Measurements from ENCODE around the gene GINS1.

The GINS1 gene

DNA sequence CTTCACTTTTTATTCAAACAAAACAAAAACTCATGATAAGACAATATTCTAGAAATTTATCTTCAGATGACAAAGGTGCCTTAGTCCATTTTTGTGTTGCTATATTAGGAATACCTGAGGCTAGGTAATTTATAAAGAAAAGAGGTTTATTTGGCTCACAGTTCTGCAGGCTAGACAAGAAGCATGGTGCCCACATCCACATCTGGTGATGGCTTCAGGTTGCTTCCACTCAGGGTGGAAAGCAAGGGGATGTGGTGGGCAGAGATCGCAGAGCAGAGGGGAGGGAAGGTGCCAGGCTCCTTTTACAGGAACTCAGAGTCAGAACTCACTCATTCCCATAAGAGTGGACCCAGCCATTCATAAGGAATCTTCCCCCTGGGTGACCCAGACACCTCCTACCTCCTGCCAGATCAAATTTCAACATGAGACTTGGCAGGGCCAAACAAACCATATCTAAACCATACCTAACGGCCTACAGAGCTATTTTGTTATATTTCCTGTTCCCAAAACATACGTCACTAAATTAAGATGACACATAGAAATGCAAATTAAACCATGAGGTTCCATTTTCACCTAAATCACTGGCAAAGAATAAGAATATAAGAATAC, 43.2 kb upstream of the GINS1 start:
- H3K4me3 ChIP-seq (ENCODE audit: low read depth in 1 of 2, low read length in 2 of 2), result no peak overlapping the region
- peaks cover 20% of the 10 kb centered on the region for H4K20me1 ChIP-seq (ENCODE audit: insufficient read depth, low read length)
- H2AFZ ChIP-seq (ENCODE audit: low read depth, low read length), result no peak overlapping the region
- ATAC-seq (ENCODE audit: insufficient read depth, low read depth), result no peak
- TF ChIP-seq, protein P1, sequence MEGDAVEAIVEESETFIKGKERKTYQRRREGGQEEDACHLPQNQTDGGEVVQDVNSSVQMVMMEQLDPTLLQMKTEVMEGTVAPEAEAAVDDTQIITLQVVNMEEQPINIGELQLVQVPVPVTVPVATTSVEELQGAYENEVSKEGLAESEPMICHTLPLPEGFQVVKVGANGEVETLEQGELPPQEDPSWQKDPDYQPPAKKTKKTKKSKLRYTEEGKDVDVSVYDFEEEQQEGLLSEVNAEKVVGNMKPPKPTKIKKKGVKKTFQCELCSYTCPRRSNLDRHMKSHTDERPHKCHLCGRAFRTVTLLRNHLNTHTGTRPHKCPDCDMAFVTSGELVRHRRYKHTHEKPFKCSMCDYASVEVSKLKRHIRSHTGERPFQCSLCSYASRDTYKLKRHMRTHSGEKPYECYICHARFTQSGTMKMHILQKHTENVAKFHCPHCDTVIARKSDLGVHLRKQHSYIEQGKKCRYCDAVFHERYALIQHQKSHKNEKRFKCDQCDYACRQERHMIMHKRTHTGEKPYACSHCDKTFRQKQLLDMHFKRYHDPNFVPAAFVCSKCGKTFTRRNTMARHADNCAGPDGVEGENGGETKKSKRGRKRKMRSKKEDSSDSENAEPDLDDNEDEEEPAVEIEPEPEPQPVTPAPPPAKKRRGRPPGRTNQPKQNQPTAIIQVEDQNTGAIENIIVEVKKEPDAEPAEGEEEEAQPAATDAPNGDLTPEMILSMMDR (IDR thresholded peaks at IDR 0.05; ENCODE audit: borderline replicate concordance, extremely low read depth, low read length, poor library complexity, severe bottlenecking), result no peak
- no peak for TF ChIP-seq EZH2 (IDR thresholded peaks at IDR 0.05; ENCODE audit: borderline replicate concordance, low read depth, low read length, severe bottlenecking)
- H3K27ac ChIP-seq (ENCODE audit: low read length), result no peak overlapping the region
- no peaks in the 10 kb centered on the region for H3K27me3 ChIP-seq (ENCODE audit: insufficient read depth, low read length, poor library complexity)
- no peaks in the 10 kb centered on the region for H3K9me3 ChIP-seq (ENCODE audit: insufficient read depth, low read length, severe bottlenecking)
- H3K4me1 ChIP-seq (ENCODE audit: insufficient read depth, low read length), result no peaks in the 10 kb centered on the region; the same call in 1 of the 2 replicates
- H3K36me3 ChIP-seq (ENCODE audit: insufficient read depth, low read length), result 0 out of 2 replicates have a peak, but pooled peaks cover 3% of the 10 kb centered on the region
- H3K4me2 ChIP-seq (ENCODE audit: insufficient read depth, low read length), result no peak overlapping the region
- no peak for DNase-seq
- no peak overlapping the region for H3K9ac ChIP-seq (ENCODE audit: low read depth, low read length)
- peaks cover 96% of the 10 kb centered on the region for H3K79me2 ChIP-seq (ENCODE audit: insufficient read depth, low read length)

DNA sequence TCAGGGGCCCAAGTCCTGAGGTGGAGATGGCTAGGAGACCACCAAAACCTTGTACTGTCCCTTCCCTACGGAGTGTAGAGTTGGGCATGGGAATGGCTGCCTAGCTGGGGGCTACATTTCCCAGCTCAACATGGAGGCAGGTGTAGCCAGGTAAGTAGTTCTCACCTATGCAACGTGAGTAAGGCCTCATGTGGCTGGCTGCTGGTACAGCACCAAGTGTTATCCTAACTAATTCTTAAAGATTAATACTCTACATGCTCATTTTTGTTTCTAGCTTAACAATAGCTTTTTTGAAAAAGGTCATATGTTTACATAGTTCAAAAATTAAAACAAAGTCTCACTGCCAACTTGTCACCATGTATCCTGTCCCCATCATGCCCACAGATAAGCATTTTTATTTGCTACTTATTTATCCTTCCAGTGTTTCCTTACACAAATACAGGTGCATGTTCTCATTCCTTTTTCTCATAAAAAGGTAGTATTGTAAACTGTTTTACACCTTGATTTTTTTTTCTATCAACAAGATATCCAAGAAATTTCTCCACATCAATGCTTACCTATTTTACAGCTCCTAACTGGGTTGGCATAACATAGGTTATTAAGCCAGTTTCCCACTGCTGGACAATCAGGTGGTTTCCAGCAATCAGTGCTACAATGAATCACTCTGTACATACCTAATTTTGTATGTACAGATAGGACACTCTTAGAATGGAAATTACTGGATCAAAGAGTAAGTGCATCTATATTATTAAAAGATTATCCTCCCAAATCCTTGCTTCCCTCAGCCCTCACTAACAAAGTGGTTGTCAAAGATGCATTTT, 42.4 kb upstream of the GINS1 start:
- no peak for DNase-seq
- ATAC-seq (ENCODE audit: insufficient read depth, low read depth), result no peak
- H3K27me3 ChIP-seq (ENCODE audit: insufficient read depth, low read length, poor library complexity), result no peaks in the 10 kb centered on the region
- H3K9ac ChIP-seq (ENCODE audit: low read depth, low read length), result no peak overlapping the region
- no peak for TF ChIP-seq EZH2 (IDR thresholded peaks at IDR 0.05; ENCODE audit: borderline replicate concordance, low read depth, low read length, severe bottlenecking)
- TF ChIP-seq, protein P1 (IDR thresholded peaks at IDR 0.05; ENCODE audit: borderline replicate concordance, extremely low read depth, low read length, poor library complexity, severe bottlenecking), result no peak
- peaks cover 97% of the 10 kb centered on the region for H3K79me2 ChIP-seq (ENCODE audit: insufficient read depth, low read length)
- no peak overlapping the region for H3K27ac ChIP-seq (ENCODE audit: low read length)
- H3K4me3 ChIP-seq (ENCODE audit: low read depth in 1 of 2, low read length in 2 of 2), result no peak overlapping the region
- no peak overlapping the region for H3K4me2 ChIP-seq (ENCODE audit: insufficient read depth, low read length)
- H3K36me3 ChIP-seq (ENCODE audit: insufficient read depth, low read length), result peaks cover 3% of the 10 kb centered on the region; the same call in 1 of the 2 replicates
- H3K4me1 ChIP-seq (ENCODE audit: insufficient read depth, low read length), result no peaks in the 10 kb centered on the region; the same call in 1 of the 2 replicates
- no peaks in the 10 kb centered on the region for H3K9me3 ChIP-seq (ENCODE audit: insufficient read depth, low read length, severe bottlenecking)
- H4K20me1 ChIP-seq (ENCODE audit: insufficient read depth, low read length), result peaks cover 24% of the 10 kb centered on the region
- no peak overlapping the region for H2AFZ ChIP-seq (ENCODE audit: low read depth, low read length)

DNA sequence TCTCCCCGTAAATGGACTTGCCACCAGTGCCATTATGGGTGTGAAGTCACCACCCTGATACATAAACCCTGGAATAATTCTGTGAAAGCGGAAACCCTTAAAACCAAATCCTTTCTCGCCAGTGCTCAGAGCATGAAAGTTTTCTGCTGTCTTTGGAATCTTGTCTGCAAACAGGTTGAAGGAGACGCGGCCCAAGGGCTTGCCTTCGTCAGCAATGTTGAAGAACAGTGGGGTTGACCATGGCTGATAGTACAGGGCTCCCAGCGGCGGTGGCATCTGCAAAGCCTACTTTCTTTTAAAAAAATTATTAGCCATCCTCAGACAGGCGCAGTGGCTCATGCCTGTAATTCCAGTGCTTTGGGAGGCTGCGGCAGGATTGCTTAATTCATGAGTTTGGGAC, 38.9 kb upstream of the GINS1 start:
- TF ChIP-seq EZH2 (IDR thresholded peaks at IDR 0.05; ENCODE audit: borderline replicate concordance, low read depth, low read length, severe bottlenecking), result no peak
- TF ChIP-seq, protein P1 (IDR thresholded peaks at IDR 0.05; ENCODE audit: borderline replicate concordance, extremely low read depth, low read length, poor library complexity, severe bottlenecking), result no peak
- Histone ChIP-seq H3K79me2 (ENCODE audit: insufficient read depth, low read length) (peaks cover 99% of the 10 kb centered on the region), H3K27me3 (ENCODE audit: insufficient read depth, low read length, poor library complexity) (no peaks in the 10 kb centered on the region), H4K20me1 (ENCODE audit: insufficient read depth, low read length) (peaks cover 31% of the 10 kb centered on the region; the same call in 1 of the 2 replicates), H3K9me3 (ENCODE audit: insufficient read depth, low read length, severe bottlenecking) (no peaks in the 10 kb centered on the region), H3K4me3 (ENCODE audit: low read depth in 1 of 2, low read length in 2 of 2) (no peak overlapping the region), H3K4me1 (ENCODE audit: insufficient read depth, low read length) (no peaks in the 10 kb centered on the region), H3K27ac (ENCODE audit: low read length) (no peak overlapping the region), H3K36me3 (ENCODE audit: insufficient read depth, low read length) (peaks cover 8% of the 10 kb centered on the region; the same call in 1 of the 2 replicates), H3K4me2 (ENCODE audit: insufficient read depth, low read length) (no peak overlapping the region), H2AFZ (ENCODE audit: low read depth, low read length) (no peak overlapping the region), H3K9ac (ENCODE audit: low read depth, low read length) (no peak overlapping the region)
- DNase-seq (no peak), ATAC-seq (ENCODE audit: insufficient read depth, low read depth) (no peak)

Measured in DND-41 (cell line).